ENCODE measurements around the gene CCDC63. TPM values are rescaled to one million over a fixed set of nuclear protein-coding genes. Genes with fewer than 3 reads are reported as not detected.
"Not testable (repeated sequence)": the region's sequence is repeated elsewhere in the genome, so short reads cannot be mapped to it uniquely, and the experiment has no call there.

Gene CCDC63
- total and polyA plus RNA-seq, 2 of the 13 experiments (the other 11 are each of a cell fraction or from before 2014, with no cell fraction given), result not detected

- H3K4me2 ChIP-seq (ENCODE audit: low read depth, low read length), result no peak overlapping the region
- intact Hi-C loops (cut with micrococcal nuclease; ENCODE audit: unreplicated experiment) (no loop called here), in situ Hi-C loops (cut with HindIII; ENCODE audit: extremely low pct_ligation_motif_present, low pct_unique_long_range_greater_than_20kb) (no loop called here)
- no peak overlapping the region for H3K27ac ChIP-seq (ENCODE audit: extremely low read length, insufficient read depth, low read length)
- H3K79me2 ChIP-seq (ENCODE audit: insufficient read depth, low read length), result no peaks in the 10 kb centered on the region
- no peaks in the 10 kb centered on the region for H3K27me3 ChIP-seq (ENCODE audit: control insufficient read depth in 1 of 2, insufficient read depth in 2 of 2, low read length in 2 of 2)
- DNase-seq (ENCODE audit: low spot score), result no peak
- no peak for ATAC-seq
- no TSS peak for BruUV-seq (replicated peaks)
- H2AFZ ChIP-seq (ENCODE audit: low read length), result no peak overlapping the region
- no peaks in the 10 kb centered on the region for H3K36me3 ChIP-seq (replicated peaks in 1 of 2; ENCODE audit: control insufficient read depth in 1 of 2, insufficient read depth in 2 of 2, low read length in 2 of 2)
- CTCF ChIA-PET (ENCODE audit: low intra/inter-chr PET ratio, low total read pairs), result no interaction called here
- H4K20me1 ChIP-seq (ENCODE audit: insufficient read depth, low read length), result no peaks in the 10 kb centered on the region
- WGBS (ENCODE audit: low lambda C conversion rate), result 25% methylated on average over 2 of the region's 2 CpGs
- TF ChIP-seq ZNF468 (CRISPR knock-in tag; IDR thresholded peaks at IDR 0.05), result no peak
- TF ChIP-seq AKAP8 (CRISPR knock-in tag; IDR thresholded peaks at IDR 0.05), result no peak
- no peak for TF ChIP-seq RFX3 (CRISPR knock-in tag; IDR thresholded peaks at IDR 0.05)
- TF ChIP-seq ZFAT (CRISPR knock-in tag; conservative IDR thresholded peaks at IDR 0.05), result no peak
- no peak for TF ChIP-seq ZNF75D (CRISPR knock-in tag; IDR thresholded peaks at IDR 0.05; ENCODE audit: borderline replicate concordance)
- TF ChIP-seq GMEB2 (CRISPR knock-in tag; IDR thresholded peaks at IDR 0.05; ENCODE audit: low read depth), result no peak
- no peak for TF ChIP-seq SALL2 (CRISPR knock-in tag; IDR thresholded peaks at IDR 0.05)
- no peak for TF ChIP-seq ZNF260 (CRISPR knock-in tag; IDR thresholded peaks at IDR 0.05; ENCODE audit: borderline replicate concordance, low read depth)
- TF ChIP-seq ARHGAP35 (CRISPR knock-in tag; IDR thresholded peaks at IDR 0.05; ENCODE audit: borderline replicate concordance), result no peak
- no peak for TF ChIP-seq KLF16 (CRISPR knock-in tag; IDR thresholded peaks at IDR 0.05)
- no peak for TF ChIP-seq ZNF329 (CRISPR knock-in tag; IDR thresholded peaks at IDR 0.05; ENCODE audit: low read depth)
- no peak for TF ChIP-seq TP53 (CRISPR knock-in tag; conservative IDR thresholded peaks at IDR 0.05)
- TF ChIP-seq ZKSCAN1 (IDR thresholded peaks at IDR 0.05; ENCODE audit: low read length), result no peak
- no peak for TF ChIP-seq HBP1 (CRISPR knock-in tag; IDR thresholded peaks at IDR 0.05; ENCODE audit: low read depth)
- no peak for TF ChIP-seq JUN (CRISPR knock-in tag; IDR thresholded peaks at IDR 0.05)
- H3K4me3 ChIP-seq (replicated peaks in 1 of 3; ENCODE audit: insufficient read depth in 1 of 3, low read depth in 2 of 3, low read length in 3 of 3), result no peak overlapping the region
- FAIRE-seq, result no peak
- H3K9me3 ChIP-seq (ENCODE audit: low read length), result 0 out of 2 replicates have a peak, but pooled peaks cover 9% of the 10 kb centered on the region
- H3K4me1 ChIP-seq (ENCODE audit: insufficient read depth, low read length), result no peaks in the 10 kb centered on the region
- POLR2A ChIA-PET, result no interaction called here
- H3K9ac ChIP-seq (ENCODE audit: insufficient read depth, low read depth, low read length), result no peak overlapping the region
These were observed 101.3 kb downstream of the CCDC63 start for GRCh38 chr12:110948041-110948440.

- H2AFZ ChIP-seq (ENCODE audit: low read length); ATAC-seq; H3K4me2 ChIP-seq (ENCODE audit: low read depth, low read length); in situ Hi-C loops (cut with HindIII; ENCODE audit: extremely low pct_ligation_motif_present, low pct_unique_long_range_greater_than_20kb); FAIRE-seq; H3K9me3 ChIP-seq (ENCODE audit: low read length); H3K4me3 ChIP-seq (replicated peaks in 1 of 3; ENCODE audit: insufficient read depth in 1 of 3, low read depth in 2 of 3, low read length in 3 of 3); H3K9ac ChIP-seq (ENCODE audit: insufficient read depth, low read depth, low read length); CTCF ChIA-PET (ENCODE audit: low intra/inter-chr PET ratio, low total read pairs); H4K20me1 ChIP-seq (ENCODE audit: insufficient read depth, low read length); H3K27me3 ChIP-seq (ENCODE audit: control insufficient read depth in 1 of 2, insufficient read depth in 2 of 2, low read length in 2 of 2); H3K36me3 ChIP-seq (replicated peaks in 1 of 2; ENCODE audit: control insufficient read depth in 1 of 2, insufficient read depth in 2 of 2, low read length in 2 of 2); BruUV-seq (replicated peaks); DNase-seq (ENCODE audit: low spot score); POLR2A ChIA-PET; H3K79me2 ChIP-seq (ENCODE audit: insufficient read depth, low read length); H3K27ac ChIP-seq (ENCODE audit: extremely low read length, insufficient read depth, low read length); H3K4me1 ChIP-seq (ENCODE audit: insufficient read depth, low read length); intact Hi-C loops (cut with micrococcal nuclease; ENCODE audit: unreplicated experiment): not testable (repeated sequence)
- 47% methylated on average over 5 of the region's 31 CpGs for WGBS (ENCODE audit: low lambda C conversion rate)
These were observed 103.7 kb downstream of the CCDC63 start for GRCh38 chr12:110950466-110950865.

Data from HepG2 (cell line).